ENCODE data around the gene DNAJC7.
"Not testable (repeated sequence)": the region's sequence is repeated elsewhere in the genome, so short reads cannot be mapped to it uniquely, and the experiment has no call there.

DNAJC7 gene

GRCh38 chr17:42010898-42011516 lies 6.2 kb downstream of the DNAJC7 start:
- DNase-seq = no peak

GRCh38 chr17:42010266-42010680 lies 7.0 kb downstream of the DNAJC7 start:
- not testable (repeated sequence) for DNase-seq

- peak in 11 of 14 donors; percentile 10 to 54 (median 38) for DNase-seq
Measured at GRCh38 chr17:42009170-42009569, 8.1 kb downstream of the DNAJC7 start.

GRCh38 chr17:42005166-42005565 lies 12.1 kb downstream of the DNAJC7 start:
- DNase-seq = no peak

- peak in 1 of 14 donors; percentile 24 for DNase-seq
Measured at GRCh38 chr17:42002792-42003301, 14.4 kb downstream of the DNAJC7 start.

GRCh38 chr17:42002175-42002791 lies 15.0 kb downstream of the DNAJC7 start:
- DNase-seq = no peak

- DNase-seq = no peak
Measured at GRCh38 chr17:42001729-42002128, 15.5 kb downstream of the DNAJC7 start.

- DNase-seq = no peak
Measured at GRCh38 chr17:42000413-42001133, 16.7 kb downstream of the DNAJC7 start.

- DNase-seq = no peak
Measured at GRCh38 chr17:41998497-41998896, 18.7 kb downstream of the DNAJC7 start.

GRCh38 chr17:41996855-41997164 lies 20.4 kb downstream of the DNAJC7 start:
- DNase-seq = no peak

- peak in 11 of 14 donors; percentile 20 to 72 (median 63) for DNase-seq
Measured at GRCh38 chr17:41992576-41992975, 24.7 kb downstream of the DNAJC7 start.

- no peak for DNase-seq
Measured at GRCh38 chr17:41989702-41990419, 27.4 kb downstream of the DNAJC7 start.

GRCh38 chr17:41988418-41988817 lies 28.8 kb downstream of the DNAJC7 start:
- no peak for DNase-seq

- DNase-seq = no peak
Measured at GRCh38 chr17:41987642-41988041, 29.6 kb downstream of the DNAJC7 start.

GRCh38 chr17:41986634-41987033 lies 30.6 kb downstream of the DNAJC7 start:
- no peak for DNase-seq

GRCh38 chr17:41985919-41986318 lies 31.3 kb downstream of the DNAJC7 start:
- DNase-seq = no peak

GRCh38 chr17:41984454-41984853 lies 32.8 kb downstream of the DNAJC7 start:
- DNase-seq = no peak

- DNase-seq = no peak
Measured at GRCh38 chr17:41982026-41982760, 35.0 kb downstream of the DNAJC7 start.

- no peak for DNase-seq
Measured at GRCh38 chr17:41977991-41978390, 39.2 kb downstream of the DNAJC7 start.

- peak in 2 of 14 donors; percentile 15 to 39 for DNase-seq
Measured at GRCh38 chr17:41976142-41976768, 41.0 kb downstream of the DNAJC7 start.

Measured in C1 segment of cervical spinal cord (tissue), 14 donors.